PC-3 (cell line): Measurements from ENCODE around the gene MRM3.

Experiments
- CTCF ChIP-seq: fragments of 300-600 bp; sonication (generic); conservative IDR thresholded peaks from 2 replicates; pipeline ENCODE4 v1.5.1; 2017; ENCODE audit warnings: antibody characterized with exemption, low read depth, mild to moderate bottlenecking, low read length
- EZH2phosphoT487 ChIP-seq: fragments of 300-600 bp; sonication (generic); IDR thresholded peaks from 2 replicates; pipeline ENCODE4 v1.6.1; 2018; ENCODE audit warnings: mild to moderate bottlenecking, antibody characterized with exemption, low read length, borderline replicate concordance

GRCh38 chr17:828761-829160 lies 46.6 kb downstream of the MRM3 start:
- no peak for TF ChIP-seq CTCF
- TF ChIP-seq EZH2phosphoT487 = no peak
